GM12872 (cell line): ENCODE data around the gene RALGPS1.

ENCODE experiments used
- CTCF ChIP-seq: IDR thresholded peaks from 3 replicates; pipeline ENCODE4 v1.5.1; 2011; ENCODE audit warnings: low read depth, mild to moderate bottlenecking, low read length, moderate library complexity; ENCODE audit not compliant: insufficient read depth

The RALGPS1 gene

GRCh38 chr9:126914458-126915280 lies at the start of gene RALGPS1:
TSS of gene RALGPS1 (plus strand) at chr9:126914782. CDS start at chr9:126962290, 47,508 bp downstream.
- no peak for TF ChIP-seq CTCF

- TF ChIP-seq CTCF, result no peak
Measured at GRCh38 chr9:126869368-126869767, 45.2 kb upstream of the RALGPS1 start.

- no peak for TF ChIP-seq CTCF
Measured at GRCh38 chr9:126872516-126872915, 42.1 kb upstream of the RALGPS1 start.

- no peak for TF ChIP-seq CTCF
Measured at GRCh38 chr9:126874546-126875314, 39.9 kb upstream of the RALGPS1 start.

GRCh38 chr9:126875756-126876510 lies 38.6 kb upstream of the RALGPS1 start:
- no peak for TF ChIP-seq CTCF

GRCh38 chr9:126876531-126876930 lies 38.1 kb upstream of the RALGPS1 start:
- TF ChIP-seq CTCF, result no peak

- TF ChIP-seq CTCF, result no peak
Measured at GRCh38 chr9:126877418-126877817, 37.2 kb upstream of the RALGPS1 start.
